ENCODE measurements around the gene OARD1.

GRCh38 chr6:41079080-41079479 lies 6.9 kb upstream of the OARD1 start:
- TF ChIP-seq POLR2A (IDR thresholded peaks at IDR 0.05; ENCODE audit: low read depth): no peak
- TF ChIP-seq POLR2AphosphoS5 (IDR thresholded peaks at IDR 0.05): no peak

Measured in esophagus muscularis mucosa (tissue), 2 donors.